Loucy (cell line): Measurements from ENCODE around the gene C1QTNF5.

Experiments
- CTCF ChIP-seq: fragments of 200-600 bp; sonication (generic); conservative IDR thresholded peaks from 2 replicates; pipeline ENCODE4 v1.5.1; 2014; ENCODE audit warnings: mild to moderate bottlenecking, antibody characterized with exemption, low read length
- EZH2phosphoT487 ChIP-seq: fragments of 200-600 bp; IDR thresholded peaks from 2 replicates; pipeline ENCODE4 v1.6.1; 2018; ENCODE audit warnings: antibody characterized with exemption, mild to moderate bottlenecking, moderate library complexity, borderline replicate concordance

GRCh38 chr11:119338318-119338890, 2.3 kb downstream of the C1QTNF5 start:
- TF ChIP-seq CTCF: peak; percentile 94
- TF ChIP-seq EZH2phosphoT487: no peak
